ENCODE data around the gene CCNQ. TPM values are rescaled to one million over a fixed set of nuclear protein-coding genes. Genes with fewer than 3 reads are reported as not detected.

The CCNQ gene
- 34.7 and 38.2 TPM in 2 replicates for total RNA-seq

GRCh38 chrX:153598541-153599191 lies at the start of gene CCNQ:
CCNQ (minus strand) TSS chrX:153599139; CDS start chrX:153599073, 66 bp downstream.

DNA sequence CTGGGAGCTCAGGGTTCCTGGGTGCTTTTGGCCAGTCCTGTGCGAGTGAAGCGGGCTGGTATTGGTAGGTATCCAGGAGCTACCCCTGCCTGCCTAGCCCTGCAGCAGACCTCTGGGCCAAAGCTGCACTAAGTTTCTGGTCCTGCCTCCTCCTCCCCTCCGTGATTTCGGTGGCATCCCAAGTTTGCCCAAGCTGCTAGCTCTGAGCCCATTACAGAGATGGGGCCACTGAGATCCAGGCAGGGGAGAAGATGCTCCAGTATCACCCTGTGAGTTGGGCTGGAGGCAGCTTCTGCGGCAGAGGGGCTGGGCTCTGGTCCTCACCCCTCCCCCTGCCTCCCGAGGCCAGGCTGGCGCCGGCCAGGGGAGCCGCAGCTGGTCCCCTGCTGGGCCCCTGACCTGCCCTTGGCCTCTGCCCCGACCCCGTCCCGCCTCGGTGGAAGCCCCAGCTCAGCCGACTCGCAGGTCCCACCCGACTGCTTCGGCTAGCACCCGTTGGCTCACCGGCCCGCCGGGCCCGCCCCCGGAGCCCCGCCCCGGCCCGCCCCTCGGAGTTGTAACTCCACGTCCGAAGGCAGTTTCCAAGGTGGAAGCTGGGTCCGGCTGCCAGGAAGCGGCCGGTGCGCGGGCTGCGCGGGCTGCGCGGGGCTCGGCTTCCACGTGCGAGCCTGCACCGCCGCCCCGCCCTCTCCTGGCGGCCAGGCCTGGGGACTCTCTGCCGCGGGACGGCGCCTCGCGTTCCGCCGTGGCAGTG lies 47.9 kb upstream of the CCNQ start, which contains the start of gene DUSP9:
TSS of gene DUSP9 (plus strand) at position 584 of the 754 bp plus-strand sequence. CDS start 751 bp downstream, outside the sequence.

Other genes starting within 250 kb of the CCNQ start
- not detected in 2 replicates for gene PNMA6E, start 197.8 kb downstream of the CCNQ start, total RNA-seq
- 0.33 and 0.57 TPM in 2 replicates for gene ZFP92, start 187.7 kb downstream of the CCNQ start, total RNA-seq
- gene TREX2, start 153.1 kb downstream of the CCNQ start, total RNA-seq: 2.0 and 5.9 TPM in 2 replicates
- gene HAUS7, start 128.6 kb downstream of the CCNQ start, total RNA-seq: 17.3 and 23.3 TPM in 2 replicates
- gene BGN, start 104.2 kb downstream of the CCNQ start, total RNA-seq: 71.8 and 339 TPM in 2 replicates
- gene ATP2B3, start 81.5 kb downstream of the CCNQ start, total RNA-seq: not detected in 2 replicates
- 0.19 and 0.33 TPM in 2 replicates for gene DUSP9, start 48.1 kb upstream of the CCNQ start, total RNA-seq
- gene PNCK, start 74.7 kb upstream of the CCNQ start, total RNA-seq: not detected in 2 replicates
- 12.4 and 24.2 TPM in 2 replicates for gene SLC6A8, start 88.8 kb upstream of the CCNQ start, total RNA-seq
- 245 and 312 TPM in 2 replicates for gene BCAP31, start 125.2 kb upstream of the CCNQ start, total RNA-seq
- gene ABCD1, start 125.7 kb upstream of the CCNQ start, total RNA-seq: 13.8 and 18.3 TPM in 2 replicates
- gene PLXNB3, start 165.1 kb upstream of the CCNQ start, total RNA-seq: 11.0 and 11.4 TPM in 2 replicates
- not detected in 2 replicates for gene SRPK3, start 181.9 kb upstream of the CCNQ start, total RNA-seq
- gene IDH3G, start 195.2 kb upstream of the CCNQ start, total RNA-seq: 53.2 and 57.8 TPM in 2 replicates
- 177 and 318 TPM in 2 replicates for gene SSR4, start 195.5 kb upstream of the CCNQ start, total RNA-seq
- 0.29 and 0.33 TPM in 2 replicates for gene PDZD4, start 231.4 kb upstream of the CCNQ start, total RNA-seq